Mononuclear cell (primary cell): ENCODE measurements around the gene MGST2. TPM values are rescaled to one million over a fixed set of nuclear protein-coding genes. Genes with fewer than 3 reads are reported as not detected.

Source experiments
- H3K27me3 ChIP-seq: 2 replicates; pipeline ENCODE4 v1.6.0; 2011; ENCODE audit warnings: low read length, control low read depth; ENCODE audit not compliant: insufficient read depth
- H3K4me1 ChIP-seq: 2 replicates; pipeline ENCODE4 v1.5.1; 2011; ENCODE audit warnings: mild to moderate bottlenecking, low read length, control low read depth; ENCODE audit not compliant: insufficient read depth
- H3K4me3 ChIP-seq: 2 replicates; pipeline ENCODE4 v1.5.1; 2011; ENCODE audit warnings: mild to moderate bottlenecking, low read length, moderate library complexity
- H3K9me3 ChIP-seq: 2 replicates; pipeline ENCODE4 v1.5.1; 2011; ENCODE audit warnings: low read depth, mild to moderate bottlenecking, control low read depth, low read length
- total RNA-seq: library from RNA; depleted of rRNA; stranded (reverse); fragments of >200 nt; gene quantifications from one replicate; pipeline ENCODE4 v1.2.3, GENCODE V29; 2012

The MGST2 gene
- total RNA-seq, 1 donor, result 9.2 TPM

DNA sequence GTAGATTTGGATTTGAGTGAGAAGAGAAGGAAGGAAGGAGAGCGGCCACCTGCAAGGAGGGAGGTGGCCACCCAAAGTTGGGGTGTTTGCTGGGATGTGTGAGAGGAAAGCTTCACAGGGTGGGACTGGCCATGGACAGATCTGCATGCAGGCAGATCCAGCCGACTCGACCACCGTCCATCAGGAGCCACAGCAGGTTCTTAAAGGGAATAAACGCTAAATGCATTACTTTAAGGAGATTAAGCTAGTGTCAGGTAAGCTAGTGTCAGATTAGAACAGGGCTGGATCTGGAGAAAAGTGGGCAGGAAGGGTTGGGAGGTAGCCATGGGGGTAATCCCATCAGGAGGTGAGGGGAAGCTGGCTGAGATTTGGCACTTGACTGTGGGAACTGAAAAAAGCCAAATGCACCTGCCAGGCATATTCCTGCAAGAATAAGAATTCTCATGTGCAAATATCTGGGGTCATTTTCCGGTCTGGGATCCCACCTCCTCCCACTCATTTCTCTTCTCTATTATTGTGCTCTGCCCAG, 79.6 kb downstream of the MGST2 start:
- Histone ChIP-seq H3K27me3 (no peaks in the 10 kb centered on the region), H3K4me3 (no peak overlapping the region), H3K4me1 (peaks cover 30% of the 10 kb centered on the region), H3K9me3 (no peaks in the 10 kb centered on the region)

DNA sequence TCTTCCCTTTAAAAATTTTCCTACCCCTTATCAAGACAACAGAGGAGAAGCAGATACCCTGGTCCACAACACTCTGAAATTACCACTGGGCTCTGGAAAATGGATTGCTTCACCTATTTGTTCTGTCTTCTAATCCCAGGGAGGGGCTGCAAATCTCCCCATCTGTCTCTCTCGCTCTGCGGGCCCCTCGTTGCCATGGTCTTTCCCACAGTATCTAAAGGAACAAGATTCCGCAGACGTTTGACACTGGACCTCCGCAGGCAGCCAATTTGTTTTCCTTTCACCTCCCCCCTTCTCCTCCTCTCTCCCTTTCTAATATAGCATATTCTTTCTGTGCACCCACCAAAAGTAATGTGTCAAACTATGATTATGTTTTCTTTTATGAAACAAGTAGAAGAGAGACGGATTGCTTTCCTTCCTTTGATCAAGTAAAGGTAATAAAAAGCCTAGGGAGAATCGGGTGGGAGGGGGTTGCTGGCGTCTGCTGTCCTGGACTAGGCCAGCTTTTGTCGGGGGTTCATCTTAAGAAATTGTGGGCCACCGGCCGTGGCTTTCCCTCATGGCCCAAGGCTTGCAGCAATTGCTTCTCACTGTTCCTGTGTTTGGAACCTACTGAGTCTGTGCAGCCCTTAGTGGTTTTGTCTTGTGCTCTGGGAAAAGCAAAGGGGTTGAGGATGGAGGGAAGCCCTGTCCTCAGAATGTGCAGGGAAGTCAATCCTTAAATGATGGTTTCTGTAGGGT, 81.0 kb downstream of the MGST2 start:
- Histone ChIP-seq H3K4me3 (no peak overlapping the region), H3K9me3 (no peaks in the 10 kb centered on the region), H3K27me3 (no peaks in the 10 kb centered on the region), H3K4me1 (peaks cover 16% of the 10 kb centered on the region)

DNA sequence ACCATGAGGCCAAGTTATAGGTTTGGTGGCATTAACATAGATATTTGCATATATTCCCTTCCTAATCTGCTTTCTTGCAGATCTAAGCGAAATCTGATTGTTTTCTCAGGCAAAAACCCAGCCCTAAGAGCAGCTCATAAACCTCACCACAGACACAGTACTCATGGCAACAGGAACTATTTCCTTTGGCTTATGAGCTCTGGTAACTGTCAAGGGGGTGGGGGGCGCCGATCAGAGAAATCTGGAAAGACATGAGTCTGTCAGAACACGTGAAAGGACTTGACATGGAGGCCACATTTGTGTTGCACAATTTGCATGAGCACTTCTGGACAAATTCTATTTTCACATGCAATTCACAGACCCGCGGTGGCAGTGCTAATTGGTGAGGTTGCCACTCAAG, 83.7 kb downstream of the MGST2 start:
- no peak overlapping the region for H3K4me3 ChIP-seq
- H3K9me3 ChIP-seq, result no peaks in the 10 kb centered on the region
- no peaks in the 10 kb centered on the region for H3K27me3 ChIP-seq

DNA sequence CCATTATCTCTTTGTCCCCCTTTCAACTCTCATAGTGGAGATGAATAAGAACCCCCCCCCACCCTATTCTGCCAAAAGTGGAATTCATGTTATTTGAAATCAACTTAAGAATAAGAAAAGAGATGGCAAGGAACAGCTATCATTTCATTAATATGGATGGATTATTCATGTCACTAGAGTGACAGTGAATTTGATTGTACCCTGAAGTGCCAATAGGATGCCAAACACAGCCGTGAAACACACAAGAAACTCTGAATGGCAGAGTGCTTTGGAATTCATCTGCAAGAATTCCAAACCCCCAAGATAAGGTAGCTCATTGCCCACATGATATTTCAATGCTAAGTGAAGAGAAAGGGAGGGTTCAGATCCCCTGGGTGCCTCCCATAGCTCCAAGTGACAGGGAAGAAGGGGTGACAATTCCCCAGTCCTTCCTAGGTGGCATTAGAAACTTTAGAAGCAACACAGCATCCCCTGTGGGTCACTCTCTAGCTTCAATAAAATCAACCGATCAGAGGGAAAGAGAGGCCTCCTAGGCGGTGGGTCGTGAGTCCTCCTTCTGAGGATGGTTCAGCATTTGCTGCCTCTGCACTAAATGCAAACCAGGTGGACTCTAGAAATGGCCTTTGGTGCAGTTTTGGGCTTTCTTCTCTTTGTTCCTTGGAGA, 84.3 kb downstream of the MGST2 start:
- H3K27me3 ChIP-seq, result no peaks in the 10 kb centered on the region
- no peak overlapping the region for H3K4me3 ChIP-seq
- no peaks in the 10 kb centered on the region for H3K9me3 ChIP-seq
- no peaks in the 10 kb centered on the region for H3K4me1 ChIP-seq

More for the DNA sequence above, 83.7 kb downstream of the MGST2 start:
- no peaks in the 10 kb centered on the region for H3K4me1 ChIP-seq

DNA sequence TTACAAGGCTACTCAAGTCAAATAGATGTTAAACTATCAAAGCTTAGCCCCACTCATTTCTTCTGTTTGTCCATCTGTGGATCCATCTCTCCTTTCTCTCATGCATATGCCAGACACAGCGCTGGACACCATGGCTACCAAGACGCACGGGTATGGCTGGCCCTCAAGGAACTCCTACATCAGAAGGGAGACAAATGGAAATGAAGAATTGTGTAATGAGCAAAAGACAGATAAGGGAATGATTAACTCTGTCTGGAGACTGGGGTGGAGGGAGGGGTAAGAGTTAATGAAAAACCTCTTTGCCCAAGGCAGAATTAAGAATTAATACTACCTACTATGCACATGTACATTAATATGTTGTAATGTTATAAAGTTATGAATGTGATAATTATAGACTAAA, 88.1 kb downstream of the MGST2 start:
- no peaks in the 10 kb centered on the region for H3K4me1 ChIP-seq
- H3K27me3 ChIP-seq, result no peaks in the 10 kb centered on the region
- H3K9me3 ChIP-seq, result no peaks in the 10 kb centered on the region
- no peak overlapping the region for H3K4me3 ChIP-seq

Other genes starting within 250 kb of the MGST2 start
- gene RAB33B, start 211.7 kb upstream of the MGST2 start, total RNA-seq, result 24.9 TPM
- gene SETD7, start 109.6 kb upstream of the MGST2 start, total RNA-seq, result 33.2 TPM